ENCODE data around the gene TTK. TPM values are rescaled to one million over a fixed set of nuclear protein-coding genes. Genes with fewer than 3 reads are reported as not detected.
A peak's percentile ranks its signal among the peaks of the same experiment; 100 is the strongest.

TTK gene
- total RNA-seq, 1 experiment from 2014 or later = 62.5 TPM

DNA sequence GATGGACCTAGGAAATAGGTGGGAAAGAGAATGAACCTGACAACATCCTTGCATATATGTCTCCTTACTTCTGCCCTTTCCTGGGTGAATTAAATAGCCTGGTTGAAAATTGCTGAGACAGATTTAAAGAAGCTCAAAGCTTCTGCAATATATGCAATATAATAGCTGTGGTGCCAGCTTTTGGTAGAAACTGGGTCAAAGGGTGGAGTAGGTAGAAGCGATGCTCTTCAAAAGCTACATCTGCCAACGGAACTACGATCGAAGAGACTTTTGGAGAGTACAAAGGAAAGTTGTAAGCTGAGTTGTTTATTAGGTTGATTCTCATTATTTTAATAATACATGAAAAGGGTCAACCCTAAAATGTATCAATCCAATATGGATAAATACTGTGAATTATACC lies 22.8 kb upstream of the TTK start:
- no peaks in the 10 kb centered on the region for H3K36me3 ChIP-seq (ENCODE audit: insufficient read depth, low read length, poor library complexity, severe bottlenecking)
- no peak for TF ChIP-seq EZH2 (IDR thresholded peaks at IDR 0.05; ENCODE audit: borderline replicate concordance, low read depth, low read length, poor library complexity, severe bottlenecking)
- TF ChIP-seq, protein P1, sequence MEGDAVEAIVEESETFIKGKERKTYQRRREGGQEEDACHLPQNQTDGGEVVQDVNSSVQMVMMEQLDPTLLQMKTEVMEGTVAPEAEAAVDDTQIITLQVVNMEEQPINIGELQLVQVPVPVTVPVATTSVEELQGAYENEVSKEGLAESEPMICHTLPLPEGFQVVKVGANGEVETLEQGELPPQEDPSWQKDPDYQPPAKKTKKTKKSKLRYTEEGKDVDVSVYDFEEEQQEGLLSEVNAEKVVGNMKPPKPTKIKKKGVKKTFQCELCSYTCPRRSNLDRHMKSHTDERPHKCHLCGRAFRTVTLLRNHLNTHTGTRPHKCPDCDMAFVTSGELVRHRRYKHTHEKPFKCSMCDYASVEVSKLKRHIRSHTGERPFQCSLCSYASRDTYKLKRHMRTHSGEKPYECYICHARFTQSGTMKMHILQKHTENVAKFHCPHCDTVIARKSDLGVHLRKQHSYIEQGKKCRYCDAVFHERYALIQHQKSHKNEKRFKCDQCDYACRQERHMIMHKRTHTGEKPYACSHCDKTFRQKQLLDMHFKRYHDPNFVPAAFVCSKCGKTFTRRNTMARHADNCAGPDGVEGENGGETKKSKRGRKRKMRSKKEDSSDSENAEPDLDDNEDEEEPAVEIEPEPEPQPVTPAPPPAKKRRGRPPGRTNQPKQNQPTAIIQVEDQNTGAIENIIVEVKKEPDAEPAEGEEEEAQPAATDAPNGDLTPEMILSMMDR (conservative IDR thresholded peaks at IDR 0.05; ENCODE audit: low read depth, low read length) = no peak
- no peak for DNase-seq (ENCODE audit: low spot score)
- CTCF ChIA-PET = interaction anchor here (0.7 kb wide), 1 partner anchor 23 kb away, joined by 8 read pairs; the partner anchor contains the start of gene TTK
- H3K4me3 ChIP-seq (ENCODE audit: low read depth, low read length, poor library complexity, severe bottlenecking) = no peak overlapping the region
- no peaks in the 10 kb centered on the region for H3K4me1 ChIP-seq (ENCODE audit: insufficient read depth, low read length, poor library complexity, severe bottlenecking)
- H3K9me3 ChIP-seq (ENCODE audit: low read depth, low read length, poor library complexity, severe bottlenecking) = no peaks in the 10 kb centered on the region
- intact Hi-C loops (cut with micrococcal nuclease; ENCODE audit: unreplicated experiment) = no loop called here
- no TSS peak for BruUV-seq (replicated peaks)
- POLR2A ChIA-PET (ENCODE audit: low non-redundant PET) = interaction anchor here (0.6 kb wide), 1 partner anchor 1991 kb away, joined by 4 read pairs; no protein-coding TSS in a partner anchor
- no peak overlapping the region for H3K27ac ChIP-seq (ENCODE audit: low read depth, low read length, poor library complexity, severe bottlenecking)
- no peaks in the 10 kb centered on the region for H3K27me3 ChIP-seq (replicated peaks; ENCODE audit: insufficient read depth, low read depth, low read length, poor library complexity)

DNA sequence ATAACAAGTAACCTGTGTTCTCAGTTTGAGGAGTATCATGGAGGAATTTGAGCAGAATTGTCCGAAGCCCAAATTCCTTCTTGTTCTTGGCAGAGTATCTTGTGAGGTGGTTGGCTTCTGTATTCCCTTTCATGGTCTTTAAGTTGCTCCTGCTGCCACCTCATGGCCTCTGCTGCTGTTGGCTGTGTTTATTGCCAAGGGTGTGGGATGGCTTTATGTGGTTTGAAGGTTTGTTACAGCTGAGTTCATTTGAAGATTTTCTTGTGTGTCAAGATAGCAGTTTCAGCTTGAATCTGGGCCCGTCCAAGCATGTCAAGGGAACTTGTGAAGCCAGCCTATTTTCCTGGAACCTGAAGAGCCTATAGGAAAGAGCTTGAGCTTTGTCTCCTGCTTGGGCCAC lies 20.2 kb upstream of the TTK start:
- intact Hi-C loops (cut with micrococcal nuclease; ENCODE audit: unreplicated experiment) = no loop called here
- no TSS peak for BruUV-seq (replicated peaks)
- Histone ChIP-seq H3K4me1 (ENCODE audit: insufficient read depth, low read length, poor library complexity, severe bottlenecking) (no peaks in the 10 kb centered on the region), H3K36me3 (ENCODE audit: insufficient read depth, low read length, poor library complexity, severe bottlenecking) (no peaks in the 10 kb centered on the region), H3K4me3 (ENCODE audit: low read depth, low read length, poor library complexity, severe bottlenecking) (no peak overlapping the region), H3K27ac (ENCODE audit: low read depth, low read length, poor library complexity, severe bottlenecking) (no peak overlapping the region), H3K9me3 (ENCODE audit: low read depth, low read length, poor library complexity, severe bottlenecking) (no peaks in the 10 kb centered on the region), H3K27me3 (replicated peaks; ENCODE audit: insufficient read depth, low read depth, low read length, poor library complexity) (no peaks in the 10 kb centered on the region)
- ChIA-PET CTCF (no interaction called here), POLR2A (ENCODE audit: low non-redundant PET) (no interaction called here)
- DNase-seq (ENCODE audit: low spot score) = peak; percentile 17
- TF ChIP-seq EZH2 (IDR thresholded peaks at IDR 0.05; ENCODE audit: borderline replicate concordance, low read depth, low read length, poor library complexity, severe bottlenecking) = no peak
- TF ChIP-seq, protein P1 (conservative IDR thresholded peaks at IDR 0.05; ENCODE audit: low read depth, low read length) = 0 out of 2 replicates have a peak, but pooled peaks have one; percentile 13

DNA sequence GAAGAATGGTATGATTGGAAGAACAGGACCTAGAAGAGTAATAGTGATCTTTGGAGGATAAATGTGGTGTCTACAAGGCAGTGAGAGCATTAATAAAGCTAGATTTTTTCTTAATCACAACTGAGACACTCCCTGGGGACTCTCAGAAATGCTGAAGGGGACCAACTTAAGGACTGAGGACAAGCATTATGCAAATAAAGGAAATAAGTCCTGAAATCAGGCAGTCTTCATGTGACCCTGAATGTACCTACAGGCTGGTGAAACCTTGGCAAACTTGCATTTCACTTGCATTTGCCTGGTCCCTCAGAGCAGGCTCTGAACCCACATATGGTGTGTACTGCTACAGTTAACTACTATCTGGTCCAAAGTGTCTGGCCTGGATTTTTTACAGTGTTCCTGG lies 19.3 kb upstream of the TTK start:
- Histone ChIP-seq H3K27me3 (replicated peaks; ENCODE audit: insufficient read depth, low read depth, low read length, poor library complexity) (no peaks in the 10 kb centered on the region), H3K4me1 (ENCODE audit: insufficient read depth, low read length, poor library complexity, severe bottlenecking) (no peaks in the 10 kb centered on the region), H3K36me3 (ENCODE audit: insufficient read depth, low read length, poor library complexity, severe bottlenecking) (no peaks in the 10 kb centered on the region), H3K9me3 (ENCODE audit: low read depth, low read length, poor library complexity, severe bottlenecking) (no peaks in the 10 kb centered on the region), H3K4me3 (ENCODE audit: low read depth, low read length, poor library complexity, severe bottlenecking) (no peak overlapping the region), H3K27ac (ENCODE audit: low read depth, low read length, poor library complexity, severe bottlenecking) (no peak overlapping the region)
- BruUV-seq (replicated peaks) = no TSS peak
- POLR2A ChIA-PET (ENCODE audit: low non-redundant PET) = no interaction called here
- DNase-seq (ENCODE audit: low spot score) = peak; percentile 11
- TF ChIP-seq, protein P1 (conservative IDR thresholded peaks at IDR 0.05; ENCODE audit: low read depth, low read length) = no peak
- no peak for TF ChIP-seq EZH2 (IDR thresholded peaks at IDR 0.05; ENCODE audit: borderline replicate concordance, low read depth, low read length, poor library complexity, severe bottlenecking)
- CTCF ChIA-PET = interaction anchor here (0.7 kb wide), 1 partner anchor 115 kb away, joined by 4 read pairs; no protein-coding TSS in a partner anchor
- intact Hi-C loops (cut with micrococcal nuclease; ENCODE audit: unreplicated experiment) = no loop called here

Data from A673 (cell line).